Femur (tissue), 1 donor: ENCODE measurements around the gene MED29.
A peak's percentile ranks its signal among the peaks of the same experiment; 100 is the strongest.

Experiments used
- DNase-seq: peaks from one replicate; pipeline ENCODE4 v3.0.0-alpha.2; 2017

The MED29 gene

GRCh38 chr19:39433480-39434079 is 42.4 kb downstream of the MED29 start:
- DNase-seq: no peak

GRCh38 chr19:39434123-39435076 is 43.2 kb downstream of the MED29 start:
- DNase-seq: no peak

GRCh38 chr19:39435499-39436349 is 44.5 kb downstream of the MED29 start, which contains the start of gene RPS16:
RPS16 (minus strand) TSS chr19:39435949; CDS start chr19:39435895, 54 bp downstream.
- DNase-seq: peak; percentile 99

DNA sequence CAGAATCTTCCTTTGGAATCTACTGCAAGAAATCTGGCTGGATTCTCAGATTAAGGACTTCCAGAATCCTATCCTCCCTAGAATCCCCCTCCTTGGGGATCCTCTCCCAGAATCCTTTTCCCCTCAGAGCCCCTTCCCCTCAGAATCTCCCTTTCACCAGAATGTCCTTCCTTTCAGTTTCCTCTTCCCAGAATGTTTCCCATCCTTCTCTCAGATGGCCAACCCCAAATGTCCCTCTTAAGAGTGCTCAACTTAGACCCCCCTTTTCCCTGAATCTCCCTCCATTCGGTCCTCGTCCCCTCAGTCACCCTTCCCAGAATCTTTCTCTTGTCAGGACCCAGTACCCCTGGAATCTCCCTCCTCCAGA is 45.2 kb downstream of the MED29 start:
- no peak for DNase-seq

GRCh38 chr19:39438270-39438934 is 47.2 kb downstream of the MED29 start:
- no peak for DNase-seq

DNA sequence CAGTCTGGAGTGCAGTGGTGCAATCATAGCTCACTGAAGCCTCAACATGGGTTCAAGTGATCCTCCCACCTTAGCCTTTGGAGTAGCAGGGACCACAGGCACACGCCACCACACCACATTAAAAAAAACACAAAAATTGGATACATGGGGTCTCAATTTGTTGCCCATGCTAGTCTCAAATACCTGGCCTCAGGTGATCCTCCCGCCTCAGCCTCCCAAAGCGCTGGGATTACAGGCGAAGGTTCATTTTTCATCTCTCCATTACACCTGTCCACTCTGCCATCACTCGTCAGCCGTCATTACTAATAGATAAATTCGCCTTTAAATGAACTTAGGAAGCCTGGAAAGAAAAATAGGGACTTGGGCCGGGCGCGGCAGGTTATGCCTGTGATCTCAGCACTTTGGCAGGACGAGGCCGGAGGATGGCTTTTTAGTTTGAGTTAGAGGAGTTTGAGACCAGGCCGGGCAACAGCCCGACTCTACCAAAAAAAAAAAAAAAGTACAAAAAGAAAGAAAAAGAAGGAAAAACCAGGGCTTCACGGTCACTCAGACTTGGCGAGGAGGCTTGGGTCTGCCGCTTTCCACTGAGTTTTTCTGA is 53.5 kb downstream of the MED29 start:
- DNase-seq: no peak

- DNase-seq: peak; percentile 98
Observed at GRCh38 chr19:39445196-39446111, 54.3 kb downstream of the MED29 start, which contains the start of gene SUPT5H. SUPT5H (plus strand) TSS chr19:39445582; CDS start chr19:39445891, 309 bp downstream.

- no peak for DNase-seq
Observed at GRCh38 chr19:39446365-39447084, 55.3 kb downstream of the MED29 start.

- DNase-seq: no peak
Observed at GRCh38 chr19:39448271-39448670, 57.1 kb downstream of the MED29 start.

GRCh38 chr19:39449116-39449797 is 58.1 kb downstream of the MED29 start:
- no peak for DNase-seq
